Panc1 (cell line): Measurements from ENCODE around the gene KRTAP5-9. TPM values are rescaled to one million over a fixed set of nuclear protein-coding genes. Genes with fewer than 3 reads are reported as not detected.

ENCODE experiments used
- ATAC-seq: fragments of 200-7000 bp; cut with Tn5 transposase; 2 replicates; pipeline ENCODE4 v1.9.1; 2020; ENCODE audit warnings: mild to moderate bottlenecking, moderate library complexity
- BruUV-seq: library from RNA; stranded (reverse); fragments of 400-500 nt; replicated peaks from 2 replicates; lab custom pipeline; 2021; lab: Mats Ljungman, UMichigan
- CTCF ChIA-PET: fragments of 300-600 bp; sonication (Branson Sonifier 250); formaldehyde crosslinking; loops from one replicate; lab custom pipeline; 2022; ENCODE audit warnings: antibody characterized with exemption; lab: Charles Lee
- POLR2A ChIA-PET: fragments of 300-600 bp; sonication (Branson Sonifier 250); formaldehyde crosslinking; loops from one replicate; lab custom pipeline; 2022; ENCODE audit warnings: antibody characterized with exemption; lab: Charles Lee
- DNase-seq: peaks from one replicate; pipeline ENCODE4 v3.0.0-alpha.2; 2010; ENCODE audit warnings: low read depth, low spot score
- H3K27ac ChIP-seq: 2 replicates; pipeline ENCODE4 v1.5.1; 2011; ENCODE audit warnings: mild to moderate bottlenecking, low read length, inconsistent platforms
- H3K27me3 ChIP-seq: fragments of 200-500 bp; sonication (Bioruptor generic); 2 replicates; pipeline ENCODE4 v1.6.0; 2014; ENCODE audit warnings: low read length, inconsistent platforms; ENCODE audit not compliant: control insufficient read depth, insufficient read depth
- H3K36me3 ChIP-seq: fragments of 200-500 bp; sonication (Bioruptor generic); 2 replicates; pipeline ENCODE4 v1.5.1; 2014; ENCODE audit warnings: inconsistent platforms, mild to moderate bottlenecking, low read length, moderate library complexity; ENCODE audit not compliant: control insufficient read depth, insufficient read depth
- H3K4me1 ChIP-seq: 2 replicates; pipeline ENCODE4 v1.5.1; 2011; ENCODE audit warnings: inconsistent platforms, mild to moderate bottlenecking, low read length, moderate library complexity; ENCODE audit not compliant: control insufficient read depth, insufficient read depth
- H3K4me3 ChIP-seq, 2 experiments: 2 replicates each; pipeline ENCODE4 v1.5.1; 2011 to 2012; ENCODE audit warnings: low read depth in 2 of 2, low read length in 2 of 2, mild to moderate bottlenecking in 2 of 2, inconsistent platforms in 1 of 2, moderate library complexity in 1 of 2
- H3K9me3 ChIP-seq: fragments of 200-500 bp; sonication (Bioruptor generic); 2 replicates; pipeline ENCODE4 v1.5.1; 2014; ENCODE audit warnings: low read depth, mild to moderate bottlenecking, inconsistent platforms, low read length, moderate library complexity; ENCODE audit not compliant: control insufficient read depth, insufficient read depth
- CTCF ChIP-seq: fragments of 450-650 bp; IDR thresholded peaks from 2 replicates; pipeline ENCODE4 v1.5.1; 2017; ENCODE audit warnings: mild to moderate bottlenecking
- POLR2AphosphoS5 ChIP-seq: IDR thresholded peaks from 2 replicates; pipeline ENCODE4 v1.6.1; 2012; ENCODE audit warnings: mild to moderate bottlenecking, low read depth, low read length, moderate library complexity
- REST ChIP-seq, 2 experiments: IDR thresholded peaks; 2 replicates each; pipeline ENCODE4 v1.6.1; 2011 to 2012; ENCODE audit warnings: low read depth in 2 of 2, control low read depth in 1 of 2, low read length in 1 of 2, mild to moderate bottlenecking in 1 of 2, moderate library complexity in 1 of 2; ENCODE audit not compliant: insufficient read depth in 1 of 2
- SIN3A ChIP-seq: IDR thresholded peaks from 2 replicates; pipeline ENCODE4 v1.6.1; 2012; ENCODE audit warnings: low read depth, mild to moderate bottlenecking, low read length, moderate library complexity, borderline replicate concordance; ENCODE audit not compliant: insufficient read depth
- TCF7L2 ChIP-seq: IDR thresholded peaks from 2 replicates; pipeline ENCODE4 v1.6.1; 2011; ENCODE audit warnings: mild to moderate bottlenecking, low read depth, low read length, inconsistent platforms
- in situ Hi-C: cut with HindIII; loops from 2 replicates; pipeline ENCODE4 v1.10.0; 2016; ENCODE audit warnings: low sequenced_read_pairs, low pct_unique_long_range_greater_than_20kb
- intact Hi-C: fragments of 100-400 bp; cut with micrococcal nuclease; formaldehyde crosslinking; loops from one replicate; pipeline ENCODE4 v1.10.0; 2022; ENCODE audit not compliant: unreplicated experiment
- total RNA-seq: library from RNA; stranded (reverse); gene quantifications from one replicate; pipeline ENCODE4 v1.2.1, GENCODE V29; 2021; ENCODE audit not compliant: unreplicated experiment

KRTAP5-9 gene
- total RNA-seq, 1 experiment from 2014 or later, result not detected

- H3K27ac ChIP-seq, result no peak overlapping the region
- BruUV-seq, result no TSS peak
- no peak overlapping the region for H3K4me3 ChIP-seq
- H3K36me3 ChIP-seq, result no peaks in the 10 kb centered on the region
- H3K27me3 ChIP-seq, result peaks cover 7% of the 10 kb centered on the region; the same call in 1 of the 2 replicates
- H3K9me3 ChIP-seq, result no peaks in the 10 kb centered on the region
- intact Hi-C loops, result no loop called here
- ChIA-PET POLR2A (no interaction called here), CTCF (interaction anchor here (0.6 to 1.5 kb wide), 6 partner anchors 12 to 133 kb away, joined by 3 to 5 read pairs (median 3); partner anchors contain the start of genes KRTAP5-9 and NADSYN1)
- H3K4me1 ChIP-seq, result peaks cover 5% of the 10 kb centered on the region
- DNase-seq, result peak; percentile 50
- TF ChIP-seq CTCF (peak; percentile 98), SIN3A (no peak), TCF7L2 (no peak), POLR2AphosphoS5 (no peak), REST (IDR thresholded peaks at IDR 0.05; ENCODE audit: insufficient read depth in 1 of 2, low read depth in 2 of 2, low read length in 1 of 2) (no peak)
- in situ Hi-C loops, result no loop called here
- ATAC-seq, result peak; percentile 94
Measured at GRCh38 chr11:71580057-71581003, 32.1 kb downstream of the KRTAP5-9 start.

- H3K27ac ChIP-seq, result no peak overlapping the region
- peaks cover 5% of the 10 kb centered on the region; the same call in 1 of the 2 replicates for H3K27me3 ChIP-seq
- no TSS peak for BruUV-seq
- H3K36me3 ChIP-seq, result no peaks in the 10 kb centered on the region
- H3K4me1 ChIP-seq, result peaks cover 5% of the 10 kb centered on the region
- no peak for ATAC-seq
- no peak for DNase-seq
- H3K4me3 ChIP-seq, result no peak overlapping the region
- no peaks in the 10 kb centered on the region for H3K9me3 ChIP-seq
- ChIA-PET CTCF (no interaction called here), POLR2A (no interaction called here)
- intact Hi-C loops (no loop called here), in situ Hi-C loops (no loop called here)
- TF ChIP-seq SIN3A (no peak), TCF7L2 (no peak), REST (IDR thresholded peaks at IDR 0.05; ENCODE audit: insufficient read depth in 1 of 2, low read depth in 2 of 2, low read length in 1 of 2) (no peak), POLR2AphosphoS5 (no peak), CTCF (no peak)
Measured at GRCh38 chr11:71581826-71582225, 33.6 kb downstream of the KRTAP5-9 start.
